KMS-11 (cell line): Measurements from ENCODE around the gene GRID2.

ENCODE experiments used
- H2AFZ ChIP-seq: fragments of 200-600 bp; sonication (generic); 2 replicates; pipeline ENCODE4 v1.6.1; 2016; ENCODE audit warnings: antibody characterized with exemption, mixed run types, low read depth
- H3K27ac ChIP-seq: fragments of 200-600 bp; sonication (generic); 2 replicates; pipeline ENCODE4 v1.6.1; 2016; ENCODE audit warnings: mild to moderate bottlenecking, mixed run types
- H3K27me3 ChIP-seq: fragments of 200-600 bp; sonication (generic); 2 replicates; pipeline ENCODE4 v1.6.1; 2017; ENCODE audit warnings: mild to moderate bottlenecking, low read depth, mixed run types, moderate library complexity; ENCODE audit not compliant: insufficient read depth
- H3K36me3 ChIP-seq: fragments of 200-600 bp; sonication (generic); 2 replicates; pipeline ENCODE4 v1.6.1; 2017; ENCODE audit warnings: mild to moderate bottlenecking, mixed run types; ENCODE audit not compliant: insufficient read depth
- H3K4me1 ChIP-seq: fragments of 200-600 bp; sonication (generic); 2 replicates; pipeline ENCODE4 v1.6.1; 2016; ENCODE audit warnings: mild to moderate bottlenecking, low read depth, mixed run types; ENCODE audit not compliant: poor library complexity, severe bottlenecking
- H3K4me2 ChIP-seq: fragments of 200-600 bp; sonication (generic); 2 replicates; pipeline ENCODE4 v1.7.0; 2016; ENCODE audit warnings: mild to moderate bottlenecking, mixed run types
- H3K4me3 ChIP-seq: fragments of 200-600 bp; sonication (generic); IDR thresholded peaks from 2 replicates; pipeline ENCODE4 v1.6.1; 2017; ENCODE audit warnings: low read depth, low read length, mixed read lengths; ENCODE audit not compliant: insufficient read depth
- H3K79me2 ChIP-seq: fragments of 200-600 bp; sonication (generic); 2 replicates; pipeline ENCODE4 v1.6.1; 2016; ENCODE audit warnings: low read depth, mixed run types; ENCODE audit not compliant: insufficient read depth
- H3K9ac ChIP-seq: fragments of 200-600 bp; sonication (generic); 2 replicates; pipeline ENCODE4 v1.6.1; 2016; ENCODE audit warnings: mild to moderate bottlenecking, mixed run types
- H4K20me1 ChIP-seq: fragments of 200-600 bp; sonication (generic); 2 replicates; pipeline ENCODE4 v1.6.1; 2016; ENCODE audit warnings: mild to moderate bottlenecking, mixed run types; ENCODE audit not compliant: insufficient read depth
- TF ChIP-seq, protein P1 (sequence below): fragments of 200-600 bp; sonication (generic); conservative IDR thresholded peaks from 2 replicates; pipeline ENCODE4 v1.6.1; 2017; ENCODE audit warnings: low read depth, mild to moderate bottlenecking, antibody characterized with exemption, low read length, moderate library complexity, mixed read lengths

The GRID2 gene

DNA sequence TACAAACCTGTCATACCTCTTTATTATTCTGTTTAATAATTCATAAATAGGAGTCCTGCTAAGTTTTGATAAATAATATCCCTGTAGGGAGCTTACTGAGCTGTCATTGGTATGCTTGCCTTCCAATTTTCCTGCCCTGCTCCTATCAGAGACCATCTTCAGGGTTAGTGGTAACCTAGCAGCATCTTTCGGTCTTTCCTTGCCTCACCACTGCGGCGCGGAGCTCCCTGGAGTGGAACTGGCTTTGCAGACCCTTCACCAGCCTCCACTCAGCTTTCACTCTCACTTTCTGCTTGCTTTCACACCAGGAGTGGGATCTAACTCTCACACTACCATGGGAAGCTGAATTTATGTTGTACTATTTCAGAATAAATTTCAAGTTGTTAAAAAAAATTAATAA lies 1043.1 kb downstream of the GRID2 start:
- Histone ChIP-seq H3K27ac (no peak overlapping the region), H3K79me2 (no peaks in the 10 kb centered on the region), H2AFZ (no peak overlapping the region), H3K27me3 (no peaks in the 10 kb centered on the region), H3K36me3 (no peaks in the 10 kb centered on the region), H4K20me1 (no peaks in the 10 kb centered on the region), H3K4me2 (no peak overlapping the region), H3K4me3 (no peak overlapping the region), H3K9ac (no peak overlapping the region), H3K4me1 (no peaks in the 10 kb centered on the region)
- TF ChIP-seq, protein P1, sequence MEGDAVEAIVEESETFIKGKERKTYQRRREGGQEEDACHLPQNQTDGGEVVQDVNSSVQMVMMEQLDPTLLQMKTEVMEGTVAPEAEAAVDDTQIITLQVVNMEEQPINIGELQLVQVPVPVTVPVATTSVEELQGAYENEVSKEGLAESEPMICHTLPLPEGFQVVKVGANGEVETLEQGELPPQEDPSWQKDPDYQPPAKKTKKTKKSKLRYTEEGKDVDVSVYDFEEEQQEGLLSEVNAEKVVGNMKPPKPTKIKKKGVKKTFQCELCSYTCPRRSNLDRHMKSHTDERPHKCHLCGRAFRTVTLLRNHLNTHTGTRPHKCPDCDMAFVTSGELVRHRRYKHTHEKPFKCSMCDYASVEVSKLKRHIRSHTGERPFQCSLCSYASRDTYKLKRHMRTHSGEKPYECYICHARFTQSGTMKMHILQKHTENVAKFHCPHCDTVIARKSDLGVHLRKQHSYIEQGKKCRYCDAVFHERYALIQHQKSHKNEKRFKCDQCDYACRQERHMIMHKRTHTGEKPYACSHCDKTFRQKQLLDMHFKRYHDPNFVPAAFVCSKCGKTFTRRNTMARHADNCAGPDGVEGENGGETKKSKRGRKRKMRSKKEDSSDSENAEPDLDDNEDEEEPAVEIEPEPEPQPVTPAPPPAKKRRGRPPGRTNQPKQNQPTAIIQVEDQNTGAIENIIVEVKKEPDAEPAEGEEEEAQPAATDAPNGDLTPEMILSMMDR = no peak

DNA sequence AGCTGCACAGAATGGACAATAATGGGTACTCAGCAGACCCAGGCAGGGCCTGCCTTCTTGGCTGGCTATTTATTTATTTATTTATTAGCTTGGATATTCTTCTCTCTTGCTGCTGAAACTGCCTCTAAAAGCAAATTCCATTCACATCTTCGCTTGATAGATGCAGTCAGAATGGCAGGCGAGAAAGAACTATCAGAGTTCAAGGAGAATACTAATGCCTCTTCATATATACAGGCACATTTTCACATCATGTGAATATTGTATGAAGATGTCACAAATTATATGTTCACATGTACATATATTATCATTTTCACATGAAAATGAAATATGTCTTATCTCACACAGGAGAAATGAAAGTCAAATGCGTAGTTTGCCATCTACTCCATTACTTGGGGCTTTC lies 1045.1 kb downstream of the GRID2 start:
- TF ChIP-seq, protein P1 = no peak
- H4K20me1 ChIP-seq = no peaks in the 10 kb centered on the region
- no peaks in the 10 kb centered on the region for H3K27me3 ChIP-seq
- no peaks in the 10 kb centered on the region for H3K4me1 ChIP-seq
- no peak overlapping the region for H3K4me2 ChIP-seq
- no peak overlapping the region for H3K9ac ChIP-seq
- no peak overlapping the region for H2AFZ ChIP-seq
- no peak overlapping the region for H3K27ac ChIP-seq
- H3K36me3 ChIP-seq = no peaks in the 10 kb centered on the region
- H3K4me3 ChIP-seq = no peak overlapping the region
- H3K79me2 ChIP-seq = no peaks in the 10 kb centered on the region

DNA sequence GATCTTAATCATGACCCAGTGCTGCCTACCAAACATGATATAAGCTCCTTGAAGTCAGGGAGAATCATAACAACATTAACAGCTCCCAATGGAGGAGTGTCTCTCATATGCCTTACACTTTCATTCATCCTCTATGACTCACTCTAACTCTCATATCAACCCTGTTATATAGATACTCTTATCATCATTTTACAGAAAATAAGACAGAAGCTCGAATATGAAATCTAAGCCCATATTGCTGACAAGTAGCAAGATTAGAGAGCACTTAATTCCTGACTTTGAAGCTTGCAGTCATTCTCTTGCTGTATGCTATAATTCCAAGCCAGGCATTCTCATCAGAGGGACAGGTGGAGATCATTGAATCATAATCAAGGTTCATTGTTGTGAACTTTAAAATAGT lies 1048.1 kb downstream of the GRID2 start:
- no peaks in the 10 kb centered on the region for H3K27me3 ChIP-seq
- no peak overlapping the region for H3K4me3 ChIP-seq
- no peak overlapping the region for H3K9ac ChIP-seq
- H3K79me2 ChIP-seq = no peaks in the 10 kb centered on the region
- H3K4me1 ChIP-seq = no peaks in the 10 kb centered on the region
- no peak overlapping the region for H3K27ac ChIP-seq
- no peak overlapping the region for H3K4me2 ChIP-seq
- no peaks in the 10 kb centered on the region for H4K20me1 ChIP-seq
- no peak overlapping the region for H2AFZ ChIP-seq
- no peaks in the 10 kb centered on the region for H3K36me3 ChIP-seq
- TF ChIP-seq, protein P1 = no peak

DNA sequence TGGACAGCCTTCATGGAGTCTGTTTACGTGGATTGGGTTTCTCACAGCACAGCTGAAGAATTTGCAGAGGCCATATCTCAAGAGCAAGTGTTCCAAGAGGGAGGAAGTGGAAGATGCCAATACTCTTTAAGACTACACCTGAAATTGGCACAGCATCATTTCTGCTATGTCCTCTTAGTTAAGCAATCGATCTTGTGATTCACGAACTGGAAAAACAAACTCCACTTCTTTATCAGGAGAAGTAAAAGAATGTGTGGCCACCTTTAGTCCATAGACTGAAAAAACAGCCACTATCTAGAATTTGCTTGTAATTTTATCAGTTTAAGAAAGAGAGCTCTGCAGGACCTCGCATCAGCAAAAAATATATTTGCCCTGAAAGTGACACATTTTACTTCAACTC lies 1051.6 kb downstream of the GRID2 start:
- H3K4me3 ChIP-seq = no peak overlapping the region

More for the DNA sequence above, 1051.6 kb downstream of the GRID2 start:
- H3K27ac ChIP-seq = no peak overlapping the region
- no peaks in the 10 kb centered on the region for H4K20me1 ChIP-seq
- TF ChIP-seq, protein P1 = no peak
- no peaks in the 10 kb centered on the region for H3K4me1 ChIP-seq
- no peaks in the 10 kb centered on the region for H3K27me3 ChIP-seq
- no peak overlapping the region for H2AFZ ChIP-seq
- H3K79me2 ChIP-seq = no peaks in the 10 kb centered on the region
- H3K9ac ChIP-seq = no peak overlapping the region
- H3K36me3 ChIP-seq = no peaks in the 10 kb centered on the region
- H3K4me2 ChIP-seq = no peak overlapping the region
